ENCODE measurements around the gene ATF6.
"Not testable (repeated sequence)": the region's sequence is repeated elsewhere in the genome, so short reads cannot be mapped to it uniquely, and the experiment has no call there.

Gene ATF6

DNA sequence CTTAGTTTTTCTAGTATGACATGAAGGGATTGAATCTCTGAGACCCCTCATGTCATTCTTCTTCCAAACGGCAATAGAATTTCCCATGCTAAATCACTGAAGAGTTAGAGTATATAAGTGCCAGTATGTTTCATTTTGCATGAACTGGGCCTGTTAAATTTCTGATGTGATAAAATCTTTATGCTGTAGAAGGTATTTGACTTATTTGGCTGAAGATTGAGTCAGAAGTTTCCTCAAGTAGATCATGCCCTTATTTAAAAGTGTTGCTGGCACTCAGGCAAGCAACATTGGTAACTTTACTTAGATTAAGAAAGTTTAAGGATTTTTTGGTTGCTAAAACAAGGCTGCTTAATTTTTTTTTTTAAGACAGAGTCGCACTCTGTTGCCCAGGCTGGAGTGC lies 13.3 kb downstream of the ATF6 start:
- no peak for DNase-seq (ENCODE audit: low read depth, low spot score)

DNA sequence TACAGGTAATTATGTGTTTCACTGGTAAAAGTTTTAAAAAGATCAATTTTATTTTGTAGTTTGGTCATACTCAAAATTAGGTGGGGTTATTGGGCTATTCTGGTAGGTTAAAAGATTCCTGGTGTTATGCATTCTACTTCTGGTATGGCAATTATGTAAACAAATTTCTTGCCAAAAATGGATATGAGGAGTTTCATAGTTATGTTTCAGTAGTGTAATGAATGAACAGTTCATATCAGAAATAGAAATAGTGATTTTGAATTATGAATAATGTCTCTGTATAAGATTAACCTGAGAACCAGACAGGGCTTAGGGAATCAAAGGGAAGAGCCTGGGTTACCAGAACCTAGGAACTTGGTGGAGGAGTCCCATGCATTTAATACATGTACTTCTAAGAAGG lies 15.9 kb downstream of the ATF6 start:
- no peak for DNase-seq (ENCODE audit: low read depth, low spot score)

DNA sequence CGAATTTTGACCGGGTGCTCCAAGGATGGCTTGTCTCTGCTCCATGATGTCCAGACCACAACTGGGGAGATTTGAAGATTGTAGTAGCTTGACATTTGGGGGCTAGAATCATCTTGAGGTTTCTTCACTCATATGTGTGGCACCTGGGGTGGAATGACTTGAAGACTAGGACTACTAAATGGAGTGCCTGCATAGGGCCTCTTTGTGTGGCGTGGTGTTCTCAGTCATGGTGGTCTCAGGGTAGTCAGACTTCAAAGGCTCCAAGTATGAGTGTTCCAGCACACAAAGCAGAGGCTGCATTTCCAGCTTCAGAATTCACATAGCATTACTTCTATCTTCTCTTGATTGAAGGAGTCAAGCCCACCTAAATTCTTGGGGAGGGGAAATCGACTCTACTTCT lies 16.8 kb downstream of the ATF6 start:
- no peak for DNase-seq (ENCODE audit: low read depth, low spot score)

DNA sequence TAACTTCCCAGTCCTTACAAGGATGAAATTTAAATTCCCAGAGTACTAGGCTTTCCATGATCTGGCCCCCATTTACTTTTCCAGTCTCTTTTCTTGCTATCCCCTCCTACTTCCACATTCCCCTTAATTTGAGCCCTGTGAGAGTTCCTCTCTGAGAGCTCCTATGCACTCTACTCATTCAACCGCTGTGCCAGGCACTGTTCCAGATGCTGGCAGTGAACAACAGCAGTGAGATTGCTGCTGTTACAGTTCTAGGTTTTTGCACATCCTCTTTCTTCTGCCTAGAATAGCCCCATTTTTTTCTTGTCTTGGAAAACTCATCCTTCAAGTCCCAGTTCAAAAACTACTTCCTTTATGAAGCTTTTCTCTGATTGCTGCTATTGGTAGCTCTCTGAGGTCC lies 18.8 kb downstream of the ATF6 start:
- DNase-seq (ENCODE audit: low read depth, low spot score), result no peak

DNA sequence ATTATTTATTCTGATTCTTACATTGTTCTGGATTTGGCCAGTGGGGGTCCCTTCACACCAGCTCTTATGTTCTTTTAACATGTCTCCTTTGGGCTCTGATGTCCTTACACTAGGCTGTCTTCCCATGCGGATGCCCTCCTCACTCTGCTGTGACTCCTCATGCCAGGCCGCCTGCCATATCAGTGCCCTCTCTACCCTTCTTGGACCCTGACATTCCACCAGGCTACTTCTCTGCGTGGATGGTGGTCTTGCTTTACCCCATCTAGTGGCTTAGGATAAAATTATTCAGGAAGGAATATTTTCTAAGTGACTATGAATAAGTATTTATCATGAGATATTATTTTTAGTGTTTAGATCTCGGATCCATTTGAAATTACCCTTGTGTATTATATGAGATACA lies 21.2 kb downstream of the ATF6 start:
- no peak for DNase-seq (ENCODE audit: low read depth, low spot score)

DNA sequence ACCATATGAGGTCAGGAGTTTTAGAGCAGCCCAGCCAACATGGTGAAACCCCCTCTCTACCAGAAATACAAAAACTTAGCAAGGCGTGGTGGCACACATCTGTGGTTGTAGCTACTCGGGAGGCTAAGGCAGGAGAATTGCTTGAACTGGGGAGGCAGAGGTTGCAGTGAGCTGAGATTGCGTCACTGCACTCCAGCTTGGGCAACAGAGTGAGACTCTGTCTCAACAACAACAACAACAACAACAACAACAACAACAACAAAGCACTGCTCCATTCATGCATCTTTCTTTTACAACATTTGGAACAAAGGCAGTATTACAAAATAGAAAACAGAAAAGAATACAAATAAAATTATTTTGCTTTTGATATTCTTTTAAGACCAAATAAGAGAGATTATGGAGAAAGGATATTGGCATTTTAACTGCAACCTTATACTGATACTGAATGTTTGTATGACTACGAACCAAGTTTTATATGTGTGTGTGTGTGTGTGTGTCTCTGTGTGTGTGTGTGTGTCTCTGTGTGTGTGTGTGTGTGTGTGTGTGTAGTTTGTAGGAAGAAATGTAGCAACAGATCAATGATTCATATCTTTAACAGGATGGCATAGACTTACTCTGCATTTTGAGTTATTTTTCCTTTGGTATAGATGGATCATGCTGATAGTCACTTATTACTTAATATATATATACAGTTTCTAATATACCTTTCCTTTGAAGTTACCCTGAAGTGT lies 24.6 kb downstream of the ATF6 start:
- no peak for DNase-seq (ENCODE audit: low read depth, low spot score)

DNA sequence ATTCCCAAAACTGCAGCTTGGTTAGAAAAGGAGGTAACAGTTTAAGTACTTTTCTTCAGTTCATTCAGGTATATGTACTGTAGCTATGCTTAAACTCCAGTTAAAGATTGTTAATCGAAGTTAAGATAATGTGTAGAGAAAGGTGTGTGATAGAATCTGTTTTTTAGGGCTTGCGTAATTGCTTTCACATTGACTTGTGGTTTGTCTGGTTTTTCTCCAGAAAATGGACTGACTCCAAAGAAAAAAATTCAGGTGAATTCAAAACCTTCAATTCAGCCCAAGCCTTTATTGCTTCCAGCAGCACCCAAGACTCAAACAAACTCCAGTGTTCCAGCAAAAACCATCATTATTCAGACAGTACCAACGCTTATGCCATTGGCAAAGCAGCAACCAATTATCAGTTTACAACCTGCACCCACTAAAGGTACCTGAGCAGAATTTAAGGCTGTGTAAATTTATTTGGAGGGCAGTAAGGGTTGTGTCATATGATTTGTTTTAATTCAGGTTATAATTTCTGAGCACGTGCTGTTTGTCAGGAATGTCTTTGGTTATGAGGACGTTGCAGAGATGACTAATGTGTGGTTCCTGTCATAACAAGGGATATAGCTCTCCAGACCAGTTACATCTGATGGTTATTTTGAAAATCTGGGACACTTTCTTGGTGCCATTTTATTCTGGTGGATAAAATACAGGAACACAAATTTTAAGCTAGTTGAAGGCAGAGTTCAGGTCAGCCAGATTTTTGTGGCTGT lies 26.0 kb downstream of the ATF6 start:
- DNase-seq (ENCODE audit: low read depth, low spot score), result no peak

DNA sequence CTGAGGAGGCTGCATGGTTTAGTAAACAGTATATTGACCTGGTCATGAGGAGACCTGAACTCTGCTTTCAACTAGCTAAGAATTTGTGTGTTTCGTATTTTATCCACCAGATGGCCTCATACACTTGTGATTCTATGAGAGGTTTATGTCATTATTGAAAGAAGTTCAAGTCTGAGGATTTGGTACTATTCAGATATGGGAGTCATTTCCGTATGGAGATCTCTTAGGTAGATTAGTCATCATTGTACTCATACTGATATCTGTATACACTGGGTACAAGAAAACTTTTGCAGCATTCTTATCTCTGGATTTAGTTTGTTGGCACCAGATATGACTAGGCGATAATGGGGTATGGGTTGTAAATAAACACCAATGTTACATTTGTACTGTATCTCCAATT lies 26.6 kb downstream of the ATF6 start:
- peak; percentile 1 for DNase-seq (ENCODE audit: low read depth, low spot score)

DNA sequence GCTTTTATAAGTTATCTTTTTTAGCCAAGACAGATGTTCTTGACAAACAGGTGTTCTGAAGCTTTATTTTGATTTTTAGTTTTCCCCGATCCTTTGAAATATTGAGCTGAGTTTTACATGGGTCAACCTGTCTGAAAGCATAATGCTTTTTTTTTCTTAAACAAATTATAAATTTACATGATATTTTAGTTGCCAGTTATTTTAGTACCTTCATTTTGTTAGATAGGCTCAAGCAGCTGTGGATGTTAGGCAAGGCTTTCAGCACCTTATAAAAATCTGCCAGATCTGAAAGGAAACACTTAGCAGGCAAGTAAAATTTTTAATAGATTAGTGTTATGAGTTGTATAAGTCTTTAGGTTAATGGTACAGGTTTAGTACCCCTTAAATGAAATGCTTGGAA lies 33.7 kb downstream of the ATF6 start:
- no peak for DNase-seq (ENCODE audit: low read depth, low spot score)

DNA sequence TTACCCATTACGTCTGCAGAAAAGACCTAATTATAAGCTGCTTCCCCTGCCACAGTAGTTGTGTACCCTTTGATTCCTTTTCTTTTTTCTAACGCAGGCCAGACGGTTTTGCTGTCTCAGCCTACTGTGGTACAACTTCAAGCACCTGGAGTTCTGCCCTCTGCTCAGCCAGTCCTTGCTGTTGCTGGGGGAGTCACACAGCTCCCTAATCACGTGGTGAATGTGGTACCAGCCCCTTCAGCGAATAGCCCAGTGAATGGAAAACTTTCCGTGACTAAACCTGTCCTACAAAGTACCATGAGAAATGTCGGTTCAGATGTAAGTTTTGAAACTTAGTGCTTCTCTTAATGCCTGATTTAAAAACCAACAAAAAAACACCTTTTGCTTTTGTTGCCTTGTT lies 35.8 kb downstream of the ATF6 start:
- peak; percentile 12 for DNase-seq (ENCODE audit: low read depth, low spot score)

DNA sequence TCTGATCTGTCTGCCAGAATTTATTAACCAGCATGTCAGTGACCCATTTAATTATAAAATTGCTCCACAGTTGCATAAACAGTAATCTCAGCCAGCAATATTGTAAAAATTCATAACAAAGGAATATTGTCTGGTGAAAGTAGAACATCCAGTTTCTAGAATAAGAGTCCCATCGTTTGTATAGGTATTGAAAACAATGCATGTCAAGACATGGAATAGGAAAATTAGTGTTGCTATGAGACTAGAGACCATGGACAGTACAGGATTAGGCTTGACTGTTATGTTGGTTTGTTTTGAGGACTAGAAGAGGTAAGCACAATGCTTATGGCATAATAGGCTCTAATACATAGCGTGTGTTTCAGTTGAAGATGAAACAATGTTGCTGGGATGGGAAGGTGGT lies 37.1 kb downstream of the ATF6 start:
- no peak for DNase-seq (ENCODE audit: low read depth, low spot score)

DNA sequence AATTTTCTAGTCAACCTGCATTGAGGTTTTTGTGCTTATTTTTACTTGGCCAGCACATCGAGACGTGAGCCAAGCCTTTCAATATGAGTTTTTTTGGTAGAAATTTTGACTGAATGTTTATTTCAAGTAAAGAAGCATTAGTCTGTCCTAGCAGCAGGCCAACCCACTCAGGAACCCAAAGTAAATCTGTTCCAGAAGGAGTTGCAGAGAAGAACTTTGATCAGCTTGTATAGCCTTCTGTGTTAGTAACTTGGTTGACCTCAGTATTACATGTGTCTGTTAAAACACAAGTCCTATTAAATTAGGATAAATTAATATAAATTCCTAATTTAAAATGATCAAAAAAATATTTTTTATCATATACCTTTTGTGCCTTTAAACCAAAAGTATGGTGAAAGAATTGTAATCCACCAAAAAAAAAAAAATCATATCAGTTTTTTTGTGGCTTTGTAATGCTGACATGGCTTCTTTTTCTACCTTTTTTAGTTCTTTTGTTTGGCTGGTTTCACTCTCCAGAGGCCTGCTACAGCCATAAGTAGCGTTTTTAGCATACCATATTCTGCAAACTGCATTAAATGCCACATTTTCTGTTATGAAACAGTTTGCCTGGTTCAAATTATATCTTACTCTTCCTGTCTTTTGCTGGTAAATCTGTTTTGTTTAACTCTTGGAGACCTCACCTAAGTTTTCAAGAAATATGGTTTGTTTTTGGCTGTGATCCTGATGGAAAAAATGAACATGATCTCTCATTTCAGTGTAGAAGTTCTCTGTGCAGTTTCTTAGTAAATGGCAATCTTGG lies 39.5 kb downstream of the ATF6 start:
- DNase-seq (ENCODE audit: low read depth, low spot score), result no peak

DNA sequence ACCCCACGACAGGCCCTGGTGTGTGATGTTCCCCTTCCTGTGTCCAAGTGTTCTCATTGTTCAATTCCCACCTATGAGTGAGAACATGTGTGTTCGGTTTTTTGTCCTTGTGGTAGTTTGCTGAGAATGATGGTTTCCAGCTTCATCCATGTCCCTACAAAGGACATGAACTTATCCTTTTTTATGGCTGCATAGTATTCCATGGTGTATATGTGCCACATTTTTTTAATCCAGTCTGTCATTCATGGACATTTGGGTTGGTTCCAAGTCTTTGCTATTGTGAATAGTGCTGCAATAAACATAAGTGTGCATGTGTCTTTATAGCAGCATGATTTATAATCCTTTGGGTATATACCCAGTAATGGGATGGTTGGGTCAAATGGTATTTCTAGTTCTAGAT lies 43.1 kb downstream of the ATF6 start:
- DNase-seq (ENCODE audit: low read depth, low spot score), result not testable (repeated sequence)

DNA sequence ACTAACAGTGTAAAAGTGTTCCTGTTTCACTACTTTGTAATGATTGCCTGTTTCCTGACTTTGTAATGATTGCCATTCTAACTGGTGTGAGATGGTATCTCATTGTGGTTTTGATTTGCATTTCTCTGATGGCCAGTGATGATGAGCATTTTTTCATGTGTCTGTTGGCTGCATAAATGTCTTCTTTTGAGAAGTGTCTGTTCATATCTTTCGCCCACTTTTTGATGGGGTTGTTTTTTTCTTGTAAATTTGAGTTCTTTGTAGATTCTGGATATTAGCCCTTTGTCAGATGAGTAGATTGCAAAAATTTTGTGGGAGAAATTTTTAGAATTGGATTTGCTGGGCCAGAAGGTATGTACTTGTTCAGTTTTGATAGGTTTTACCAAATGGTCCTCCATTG lies 43.5 kb downstream of the ATF6 start:
- DNase-seq (ENCODE audit: low read depth, low spot score), result not testable (repeated sequence)

DNA sequence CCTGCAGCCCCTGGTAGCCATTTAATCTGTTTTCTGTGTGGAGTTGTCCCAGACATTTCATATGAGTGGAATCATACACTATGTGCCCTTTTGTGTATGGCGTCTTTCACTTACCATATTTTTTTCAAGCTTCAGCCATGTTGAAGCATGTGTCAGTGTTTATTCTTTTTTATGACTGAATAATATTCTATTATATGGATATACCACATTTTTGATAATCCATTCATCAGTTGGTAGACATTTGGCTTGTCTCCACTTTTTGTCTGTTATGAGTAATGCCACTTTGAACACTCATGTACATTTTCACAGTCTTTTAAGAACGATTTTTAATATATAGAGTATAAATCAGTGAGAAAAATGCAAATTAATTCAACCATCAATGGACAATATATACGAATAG lies 44.7 kb downstream of the ATF6 start:
- no peak for DNase-seq (ENCODE audit: low read depth, low spot score)

DNA sequence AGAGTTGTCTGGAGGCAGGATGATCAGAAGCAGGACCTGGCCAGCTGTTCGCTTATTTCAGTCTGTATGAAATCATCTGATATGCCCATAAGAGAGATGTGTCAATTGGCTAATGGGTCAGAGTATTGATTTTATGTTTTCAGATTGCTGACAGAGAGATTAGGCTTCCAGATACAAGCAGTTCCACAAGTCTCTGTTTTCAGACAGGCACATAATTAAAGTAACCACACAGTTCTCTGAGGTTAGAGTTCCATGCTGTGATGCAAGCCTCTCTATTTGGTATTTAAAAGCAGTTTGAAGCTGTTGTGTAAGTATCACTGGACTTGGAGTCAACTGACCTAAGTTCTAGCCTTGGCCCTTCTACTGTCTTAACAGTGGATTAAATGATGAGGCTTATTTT lies 50.1 kb downstream of the ATF6 start:
- no peak for DNase-seq (ENCODE audit: low read depth, low spot score)

DNA sequence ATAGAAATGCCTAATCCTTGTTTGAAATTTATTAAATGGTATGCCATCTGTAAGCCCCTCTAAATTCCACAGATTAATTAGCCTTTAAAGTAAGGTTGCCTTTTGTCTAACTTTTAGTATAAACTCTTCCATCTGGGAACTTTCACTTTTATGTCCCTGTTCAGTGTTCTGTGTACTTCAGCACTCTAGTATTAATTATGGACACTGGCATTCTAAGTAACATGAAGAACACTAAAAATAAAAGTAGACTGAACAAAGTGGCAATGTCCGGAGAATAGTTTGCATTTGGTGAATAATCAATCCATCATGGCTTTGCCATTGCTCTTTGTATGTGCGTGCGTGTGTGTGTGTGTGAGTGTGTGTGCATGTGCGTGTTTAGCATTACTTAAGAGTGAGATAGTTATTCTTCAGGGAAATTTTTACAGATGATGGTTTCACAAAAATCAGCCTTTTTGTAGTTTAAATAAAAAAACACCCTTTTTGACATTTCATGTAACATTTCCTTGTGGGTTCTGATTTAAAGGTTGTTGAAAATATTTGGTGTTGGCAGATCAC lies 51.1 kb downstream of the ATF6 start:
- DNase-seq (ENCODE audit: low read depth, low spot score), result no peak

DNA sequence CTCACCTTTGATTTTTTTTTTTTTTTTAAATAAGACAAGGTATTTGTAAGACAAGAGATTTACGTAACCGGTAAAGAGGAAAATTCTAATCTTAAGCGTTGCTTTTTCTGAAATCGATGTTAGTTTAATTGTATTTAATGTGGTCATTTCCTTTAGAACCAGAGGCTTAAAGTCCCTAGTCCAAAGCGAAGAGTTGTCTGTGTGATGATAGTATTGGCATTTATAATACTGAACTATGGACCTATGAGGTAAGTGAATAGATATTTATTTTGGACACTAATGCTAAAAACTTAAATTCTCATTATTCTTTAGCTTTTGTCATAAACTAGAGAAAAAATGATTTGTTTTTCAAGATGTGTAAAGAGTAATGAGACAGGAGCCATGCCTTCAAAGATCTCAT lies 54.8 kb downstream of the ATF6 start:
- DNase-seq (ENCODE audit: low read depth, low spot score), result no peak

DNA sequence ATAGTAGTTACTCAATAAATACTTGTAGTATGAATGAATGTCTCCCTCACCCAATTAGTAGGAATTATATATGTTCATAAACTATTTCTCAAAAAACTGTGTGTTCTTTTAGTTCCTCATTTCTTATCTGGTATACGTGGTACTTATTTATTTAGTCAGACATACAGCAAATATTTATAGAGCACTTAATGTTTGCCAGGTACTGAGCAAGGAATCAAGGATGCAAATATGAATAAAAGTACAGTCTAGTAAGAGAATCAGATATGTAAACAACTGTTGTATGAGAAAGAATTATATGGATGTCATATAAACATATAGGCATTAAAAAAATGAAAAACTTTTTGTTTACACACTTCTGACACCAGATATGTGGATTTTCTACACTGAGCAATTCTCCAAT lies 58.5 kb downstream of the ATF6 start:
- DNase-seq (ENCODE audit: low read depth, low spot score), result no peak

DNA sequence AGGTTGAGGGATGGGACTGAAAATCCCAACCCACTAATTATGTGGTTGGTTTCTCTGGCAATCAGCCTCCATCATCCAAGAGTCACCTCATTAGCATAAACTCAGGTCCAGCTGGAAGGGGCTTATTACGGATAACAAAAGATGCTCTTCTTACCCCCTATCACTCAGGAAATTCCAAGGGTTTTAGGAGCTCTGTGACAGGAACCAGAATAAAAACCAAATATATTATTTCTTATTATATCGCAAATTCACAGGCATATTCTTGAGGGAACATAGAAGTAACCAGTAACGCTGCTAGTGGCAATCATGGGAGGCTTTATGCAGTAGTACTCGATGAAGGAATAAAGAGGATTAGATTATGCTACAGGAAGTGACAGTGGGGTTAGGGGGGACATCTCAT lies 59.7 kb downstream of the ATF6 start:
- DNase-seq (ENCODE audit: low read depth, low spot score), result no peak

DNA sequence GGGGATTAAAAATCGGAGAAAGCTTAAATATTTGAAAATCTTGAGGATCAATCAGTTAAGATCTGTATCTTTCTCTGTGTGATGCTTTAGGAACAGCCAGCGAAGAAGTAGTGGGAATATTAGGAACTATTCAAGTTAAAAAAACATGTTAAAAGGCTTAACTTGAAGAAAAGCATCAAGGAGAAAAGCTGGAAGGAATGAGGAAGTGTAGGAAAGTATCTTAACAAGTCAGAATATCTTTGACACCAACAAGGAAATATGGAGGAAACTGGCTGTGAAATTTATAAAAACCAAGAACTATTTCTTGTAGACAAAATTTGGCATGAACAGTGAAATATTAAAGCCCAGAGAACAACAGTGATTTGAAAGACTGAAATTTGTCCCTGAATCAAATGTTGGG lies 60.4 kb downstream of the ATF6 start:
- DNase-seq (ENCODE audit: low read depth, low spot score), result no peak

DNA sequence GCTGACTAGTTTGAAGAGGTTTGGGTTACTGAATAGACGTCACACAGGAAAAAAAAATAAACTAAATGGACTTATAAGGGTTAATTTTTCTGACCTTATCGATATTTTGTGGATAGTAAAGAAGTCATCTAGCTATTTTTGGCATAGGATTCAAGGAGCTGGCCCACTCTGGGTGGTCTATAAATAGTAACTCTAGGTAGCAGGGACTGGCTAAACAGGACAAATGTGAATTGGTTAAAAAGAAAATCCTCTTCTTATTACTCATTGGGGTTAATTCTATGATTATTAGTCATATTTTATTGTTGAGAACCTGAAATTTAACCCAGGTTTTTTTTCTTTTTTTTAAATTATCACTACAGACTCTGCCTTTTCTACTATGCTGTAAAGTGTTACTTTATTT lies 61.7 kb downstream of the ATF6 start:
- DNase-seq (ENCODE audit: low read depth, low spot score), result no peak
